ENCODE measurements around the gene PJA2. TPM values are rescaled to one million over a fixed set of nuclear protein-coding genes. Genes with fewer than 3 reads are reported as not detected.
"Not testable (repeated sequence)": the region's sequence is repeated elsewhere in the genome, so short reads cannot be mapped to it uniquely, and the experiment has no call there.

PJA2 gene
- total RNA-seq, 3 donors from 2014 or later, result 76.5 to 139 (median 83.7) TPM

- no peaks in the 10 kb centered on the region for H3K4me1 ChIP-seq (ENCODE audit: low read depth)
- no peak for DNase-seq
- no peaks in the 10 kb centered on the region for H3K9me3 ChIP-seq
- no peak for ATAC-seq
- no peak for TF ChIP-seq CTCF (IDR thresholded peaks at IDR 0.05)
- H3K4me3 ChIP-seq, result no peak overlapping the region
- H3K36me3 ChIP-seq (ENCODE audit: low read depth), result no peaks in the 10 kb centered on the region
- intact Hi-C loops (cut with DNase I, micrococcal nuclease), result no loop called here
Observed at GRCh38 chr5:109452661-109453060, 42.9 kb upstream of the PJA2 start.

DNA sequence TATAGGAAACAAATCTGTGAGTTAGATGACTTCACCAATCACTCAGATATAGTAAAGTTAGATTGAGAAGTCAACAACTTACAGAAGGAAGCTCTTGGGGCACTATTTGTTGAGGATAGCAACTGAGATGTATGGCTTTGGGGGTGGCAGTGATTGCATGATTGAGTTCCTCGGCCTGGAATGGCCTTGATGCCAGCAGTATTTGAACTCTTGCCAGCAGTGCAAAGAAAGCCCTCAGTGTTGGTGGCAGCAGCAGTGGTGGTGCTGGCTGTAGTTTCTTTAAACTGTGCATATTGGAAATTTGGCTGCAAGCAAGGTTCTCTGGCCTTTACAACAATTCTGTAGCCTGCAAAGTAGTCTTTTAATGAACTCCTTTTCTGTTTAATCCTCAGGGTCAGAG, 41.4 kb upstream of the PJA2 start:
- no peak for ATAC-seq
- Histone ChIP-seq H3K9me3 (no peaks in the 10 kb centered on the region), H3K4me3 (no peak overlapping the region), H3K4me1 (ENCODE audit: low read depth) (no peaks in the 10 kb centered on the region), H3K36me3 (ENCODE audit: low read depth) (no peaks in the 10 kb centered on the region)
- DNase-seq, result no peak
- intact Hi-C loops (cut with DNase I, micrococcal nuclease), result no loop called here
- no peak for TF ChIP-seq CTCF (IDR thresholded peaks at IDR 0.05)

- ATAC-seq, result no peak
- no peaks in the 10 kb centered on the region for H3K36me3 ChIP-seq (ENCODE audit: low read depth)
- no peak for DNase-seq
- no peaks in the 10 kb centered on the region for H3K4me1 ChIP-seq (ENCODE audit: low read depth)
- no peak overlapping the region for H3K4me3 ChIP-seq
- H3K9me3 ChIP-seq, result no peaks in the 10 kb centered on the region
- intact Hi-C loops (cut with DNase I, micrococcal nuclease), result no loop called here
- TF ChIP-seq CTCF (IDR thresholded peaks at IDR 0.05), result no peak
Observed at GRCh38 chr5:109450129-109450877, 40.5 kb upstream of the PJA2 start.

- no peak for ATAC-seq
- Histone ChIP-seq H3K4me3 (no peak overlapping the region), H3K36me3 (ENCODE audit: low read depth) (no peaks in the 10 kb centered on the region), H3K9me3 (no peaks in the 10 kb centered on the region), H3K4me1 (ENCODE audit: low read depth) (no peaks in the 10 kb centered on the region)
- intact Hi-C loops (cut with DNase I, micrococcal nuclease), result no loop called here
- no peak for DNase-seq
- TF ChIP-seq CTCF (IDR thresholded peaks at IDR 0.05), result no peak
Observed at GRCh38 chr5:109448838-109449237, 39.1 kb upstream of the PJA2 start.

- DNase-seq (no peak), ATAC-seq (no peak)
- Histone ChIP-seq H3K4me3 (no peak overlapping the region), H3K4me1 (ENCODE audit: low read depth) (no peaks in the 10 kb centered on the region), H3K9me3 (no peaks in the 10 kb centered on the region), H3K36me3 (ENCODE audit: low read depth) (no peaks in the 10 kb centered on the region)
- TF ChIP-seq CTCF (IDR thresholded peaks at IDR 0.05), result no peak
- intact Hi-C loops (cut with DNase I, micrococcal nuclease), result no loop called here
Observed at GRCh38 chr5:109439590-109439989, 29.8 kb upstream of the PJA2 start.

DNA sequence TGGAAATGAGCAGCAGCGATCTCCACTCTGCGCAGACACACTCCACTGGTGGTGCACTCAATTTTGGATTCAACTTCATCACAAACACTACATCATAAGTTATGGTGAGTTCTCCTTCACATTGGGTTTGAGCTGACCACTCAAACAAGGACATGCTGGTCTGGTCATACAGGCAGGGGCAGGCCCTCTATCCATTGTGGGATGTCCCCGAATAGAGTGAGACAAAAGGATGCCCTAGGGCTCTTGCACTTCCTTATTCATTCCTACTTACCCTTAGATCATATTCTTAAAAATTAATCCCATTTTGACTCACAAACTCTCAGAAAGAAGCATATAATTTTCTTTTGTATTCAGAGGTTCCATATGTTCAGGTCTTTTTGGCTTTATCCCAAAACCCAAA, 16.3 kb upstream of the PJA2 start:
- DNase-seq (no peak), ATAC-seq (no peak)
- TF ChIP-seq CTCF (IDR thresholded peaks at IDR 0.05), result no peak
- Histone ChIP-seq H3K9me3 (no peaks in the 10 kb centered on the region), H3K4me3 (no peak overlapping the region), H3K4me1 (ENCODE audit: low read depth) (no peaks in the 10 kb centered on the region), H3K36me3 (ENCODE audit: low read depth) (no peaks in the 10 kb centered on the region)
- intact Hi-C loops (cut with DNase I, micrococcal nuclease), result no loop called here

DNA sequence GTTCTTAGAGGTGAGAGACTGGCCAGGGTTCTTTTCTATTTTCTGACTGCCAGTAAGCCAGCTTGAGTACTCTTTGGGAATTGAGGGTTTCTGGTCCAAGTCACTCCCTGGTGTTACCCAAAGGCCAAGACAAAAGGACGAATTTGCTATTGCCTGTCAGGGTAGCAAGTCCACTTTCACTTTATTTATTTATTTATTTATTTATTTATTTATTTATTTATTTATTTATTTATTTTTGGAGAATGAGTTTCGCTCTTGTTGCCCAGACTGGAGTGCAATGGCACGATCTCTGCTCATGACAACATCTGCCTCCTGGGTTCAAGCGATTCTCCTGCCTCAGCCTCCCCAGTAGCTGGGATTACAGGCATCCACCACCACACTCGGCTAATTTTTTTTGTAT, 15.7 kb upstream of the PJA2 start:
- intact Hi-C loops (cut with DNase I, micrococcal nuclease); DNase-seq; ATAC-seq; H3K4me1 ChIP-seq (ENCODE audit: low read depth); H3K9me3 ChIP-seq; H3K36me3 ChIP-seq (ENCODE audit: low read depth); H3K4me3 ChIP-seq: not testable (repeated sequence)
